ENCODE results near the gene CFAP410. TPM values are rescaled to one million over a fixed set of nuclear protein-coding genes. Genes with fewer than 3 reads are reported as not detected.

Gene CFAP410
- total and polyA plus RNA-seq, 2 of the 4 experiments (the other 2 are of a cell fraction), result 3.8 to 10.3 TPM

GRCh38 chr21:44290327-44291077, 48.7 kb downstream of the CFAP410 start (continued):
- TF ChIP-seq RCOR1 (IDR thresholded peaks at IDR 0.05; ENCODE audit: insufficient replicate concordance, low read length) (no peak), USF2 (IDR thresholded peaks at IDR 0.05; ENCODE audit: low read depth, low read length) (no peak), CHD1 (IDR thresholded peaks at IDR 0.05; ENCODE audit: low read depth, low read length) (no peak)

GRCh38 chr21:44289381-44290010, 49.7 kb downstream of the CFAP410 start:
- Histone ChIP-seq H2BK120ac (ENCODE audit: low read depth, low read length) (no peak overlapping the region), H4K91ac (ENCODE audit: insufficient read depth, low read depth, low read length) (no peak overlapping the region), H4K20me1 (ENCODE audit: insufficient read depth, low read length) (no peaks in the 10 kb centered on the region), H3K4me2 (ENCODE audit: low read depth, low read length) (no peak overlapping the region), H2AFZ (replicated peaks; ENCODE audit: low read length, poor library complexity) (no peak overlapping the region), H4K5ac (ENCODE audit: low read depth, low read length) (no peak overlapping the region), H2AK9ac (replicated peaks; ENCODE audit: low read depth, low read length, poor library complexity) (no peak overlapping the region), H3K56ac (ENCODE audit: extremely low read depth, insufficient read depth, low read length) (no peak overlapping the region), H2BK5ac (ENCODE audit: low read depth, low read length, poor library complexity, severe bottlenecking) (no peak overlapping the region), H3K4ac (ENCODE audit: low read depth, low read length) (no peak overlapping the region), H3K4me1 (ENCODE audit: control insufficient read depth, insufficient read depth, low read length) (peaks cover 4% of the 10 kb centered on the region; the same call in 1 of the 2 replicates), H3K9me1 (ENCODE audit: insufficient read depth, low read length) (no peaks in the 10 kb centered on the region), H2BK15ac (ENCODE audit: low read depth, low read length) (no peak overlapping the region), H3K27ac (ENCODE audit: insufficient read depth, low read length) (no peak overlapping the region), H3K14ac (replicated peaks; ENCODE audit: low read depth, low read length) (no peak overlapping the region), H3K9me3 (ENCODE audit: control insufficient read depth, insufficient read depth, low read length) (no peaks in the 10 kb centered on the region), H4K8ac (ENCODE audit: low read depth in 2 of 2, low read length in 2 of 2) (no peak overlapping the region), H2BK20ac (ENCODE audit: low read depth, low read length) (no peak overlapping the region), H3K9ac (ENCODE audit: low read depth, low read length) (no peak overlapping the region), H3K18ac (ENCODE audit: low read depth, low read length) (no peak overlapping the region), H3K23ac (ENCODE audit: low read depth, low read length) (no peak overlapping the region), H2AK5ac (ENCODE audit: low read depth, low read length) (no peak overlapping the region), H3K79me1 (ENCODE audit: low read depth in 1 of 2, low read length in 2 of 2) (no peaks in the 10 kb centered on the region), H3K27me3 (ENCODE audit: control insufficient read depth, insufficient read depth, low read length) (peaks cover 21% of the 10 kb centered on the region; the same call in 1 of the 2 replicates), H3K36me3 (ENCODE audit: control insufficient read depth, insufficient read depth, low read length) (no peaks in the 10 kb centered on the region), H3K4me3 (ENCODE audit: insufficient read depth, low read depth, low read length) (no peak overlapping the region)
- DNase-seq, result no peak
- intact Hi-C loops (cut with micrococcal nuclease), result no loop called here
- BruUV-seq (replicated peaks), result no TSS peak
- POLR2A ChIA-PET (ENCODE audit: unreplicated experiment), result no interaction called here
- CTCF ChIA-PET, result no interaction called here
- 78% methylated on average over 12 of the region's 24 CpGs; no CpG with 5 or more reads in 1 of the 2 experiments for WGBS, 2 experiments (ENCODE audit: extremely low coverage in 2 of 2, insufficient read length in 1 of 2)
- dilution Hi-C loops (cut with HindIII; ENCODE audit: low sequenced_read_pairs, unreplicated experiment), result no loop called here
- in situ Hi-C loops (cut with MboI; ENCODE audit: low sequenced_read_pairs), result no loop called here
- TF ChIP-seq MAFK (IDR thresholded peaks at IDR 0.05; ENCODE audit: low read depth, low read length) (no peak), RAD21 (IDR thresholded peaks at IDR 0.05; ENCODE audit: low read length) (no peak), CTCF (conservative IDR thresholded peaks at IDR 0.05; ENCODE audit: low read depth, low read length) (no peak)
- ATAC-seq (ENCODE audit: low read depth), result no peak
